HCT116 (cell line): ENCODE results near the gene TWSG1. TPM values are rescaled to one million over a fixed set of nuclear protein-coding genes. Genes with fewer than 3 reads are reported as not detected.
A peak's percentile ranks its signal among the peaks of the same experiment; 100 is the strongest.

Source experiments
- ATAC-seq: fragments of 200-7000 bp; cut with Tn5 transposase; 2 replicates; pipeline ENCODE4 v1.9.1; 2020; ENCODE audit warnings: mild to moderate bottlenecking, moderate library complexity
- BruUV-seq: library from RNA; stranded (reverse); fragments of 400-500 nt; replicated peaks from 2 replicates; lab custom pipeline; 2021; lab: Mats Ljungman, UMichigan
- CTCF ChIA-PET: fragments of 300-600 bp; sonication (Branson Sonifier 250); formaldehyde crosslinking; loops from one replicate; lab custom pipeline; 2021; ENCODE audit warnings: antibody characterized with exemption; lab: Charles Lee
- POLR2A ChIA-PET: fragments of 300-600, 350-600 bp; sonication (Branson Sonifier 250); formaldehyde crosslinking; loops from one replicate; lab custom pipeline; 2021; ENCODE audit warnings: antibody characterized with exemption; lab: Charles Lee
- RAD21 ChIA-PET, 2 experiments: fragments of 300-600 bp; sonication (Branson Sonifier 250); formaldehyde crosslinking; loops; one replicate each; lab custom pipeline; 2023; ENCODE audit warnings: low total read pairs in 2 of 2; ENCODE audit not compliant: uncharacterized antibody in 2 of 2, unreplicated experiment in 2 of 2, low non-redundant PET in 1 of 2; lab: Charles Lee
- DNase-seq: peaks from one replicate; pipeline ENCODE4 v3.0.0-alpha.2; 2010; ENCODE audit warnings: low read depth, low spot score
- H2AFZ ChIP-seq: fragments of 200-600 bp; shearing (Covaris generic), sonication (generic); 2 replicates; pipeline ENCODE4 v1.6.1; 2017; ENCODE audit warnings: low read depth, mixed run types, mixed read lengths, antibody characterized with exemption, low read length; ENCODE audit not compliant: poor library complexity, severe bottlenecking
- H3K27ac ChIP-seq: 2 replicates; pipeline ENCODE4 v1.5.1; 2012; ENCODE audit warnings: low read depth, low read length
- H3K27me3 ChIP-seq: fragments of 200-600 bp; sonication (generic); 2 replicates; pipeline ENCODE4 v1.6.1; 2016; ENCODE audit warnings: mixed run types, low read length, mixed read lengths; ENCODE audit not compliant: insufficient read depth
- H3K36me3 ChIP-seq, 2 experiments: fragments of 200-500 bp in 1 of 2; fragments of 200-600 bp in 1 of 2; sonication (Bioruptor generic) in 1 of 2; sonication (generic) in 1 of 2; 2 replicates each; pipeline versions ENCODE4 v1.5.1 to v1.6.1; 2014 to 2016; ENCODE audit warnings: low read length in 2 of 2, inconsistent platforms in 1 of 2, mixed read lengths in 1 of 2, mixed run types in 1 of 2; ENCODE audit not compliant: insufficient read depth in 2 of 2, control insufficient read depth in 1 of 2
- H3K4me1 ChIP-seq, 2 experiments: fragments of 200-600 bp in 1 of 2; sonication (generic) in 1 of 2; 2 replicates each; pipeline versions ENCODE4 v1.5.1 to v1.6.1; 2012 to 2017; ENCODE audit warnings: low read length in 2 of 2, inconsistent platforms in 1 of 2, mild to moderate bottlenecking in 1 of 2, mixed read lengths in 1 of 2, mixed run types in 1 of 2, moderate library complexity in 1 of 2; ENCODE audit not compliant: insufficient read depth in 2 of 2, control insufficient read depth in 1 of 2
- H3K4me2 ChIP-seq: fragments of 200-600 bp; sonication (generic); 2 replicates; pipeline ENCODE4 v1.6.1; 2017; ENCODE audit warnings: mixed run types, low read length, mixed read lengths
- H3K4me3 ChIP-seq, 2 experiments: fragments of 200-600 bp in 1 of 2; sonication (generic) in 1 of 2; replicated peaks in 1 of 2; 2 replicates each; pipeline ENCODE4 v1.5.1; 2011 to 2016; ENCODE audit warnings: low read length in 2 of 2, control low read depth in 1 of 2, low read depth in 1 of 2, mild to moderate bottlenecking in 1 of 2, mixed read lengths in 1 of 2, mixed run types in 1 of 2
- H3K79me2 ChIP-seq: fragments of 200-600 bp; sonication (generic); 2 replicates; pipeline ENCODE4 v1.6.1; 2017; ENCODE audit warnings: mild to moderate bottlenecking, mixed run types, low read length, moderate library complexity, mixed read lengths; ENCODE audit not compliant: insufficient read depth
- H3K9ac ChIP-seq: fragments of 200-600 bp; sonication (generic); 2 replicates; pipeline ENCODE4 v1.6.1; 2016; ENCODE audit warnings: low read length, mixed read lengths
- H3K9me2 ChIP-seq: fragments of 200-600 bp; sonication (generic), shearing (Covaris generic); 2 replicates; pipeline ENCODE4 v1.6.1; 2017; ENCODE audit warnings: mixed run types, mild to moderate bottlenecking, moderate library complexity; ENCODE audit not compliant: insufficient read depth
- H3K9me3 ChIP-seq, 2 experiments: fragments of 200-500 bp in 1 of 2; fragments of 200-600 bp in 1 of 2; sonication (Bioruptor generic) in 1 of 2; sonication (generic) in 1 of 2; 2 replicates each; pipeline ENCODE4 v1.6.1; 2014 to 2017; ENCODE audit warnings: low read length in 2 of 2, mixed read lengths in 2 of 2, inconsistent platforms in 1 of 2, low read depth in 1 of 2, mild to moderate bottlenecking in 1 of 2, mixed run types in 1 of 2, moderate library complexity in 1 of 2; ENCODE audit not compliant: control insufficient read depth in 1 of 2, insufficient read depth in 1 of 2
- H4K20me1 ChIP-seq: fragments of 200-600 bp; sonication (generic), shearing (Covaris generic); 2 replicates; pipeline ENCODE4 v1.6.1; 2017; ENCODE audit warnings: mixed run types, mild to moderate bottlenecking, moderate library complexity; ENCODE audit not compliant: insufficient read depth
- ATF3 ChIP-seq: IDR thresholded peaks from 2 replicates; pipeline ENCODE4 v1.6.1; 2012
- CBX3 ChIP-seq: IDR thresholded peaks from 2 replicates; pipeline ENCODE4 v1.6.1; 2012; ENCODE audit warnings: low read depth
- EZH2phosphoT487 ChIP-seq: fragments of 200-600 bp; IDR thresholded peaks from 2 replicates; pipeline ENCODE4 v1.6.1; 2018; ENCODE audit warnings: antibody characterized with exemption, borderline replicate concordance
- JUND ChIP-seq: IDR thresholded peaks from 2 replicates; pipeline ENCODE4 v1.6.1; 2012
- POLR2A ChIP-seq: IDR thresholded peaks from 2 replicates; pipeline ENCODE4 v1.7.0; 2011; ENCODE audit warnings: borderline replicate concordance; ENCODE audit not compliant: insufficient read depth, insufficient read length; ENCODE audit errors: extremely low read depth
- POLR2AphosphoS5 ChIP-seq: IDR thresholded peaks from 2 replicates; pipeline ENCODE4 v1.6.1; 2011; ENCODE audit warnings: mild to moderate bottlenecking, low read depth, low read length, moderate library complexity
- RAD21 ChIP-seq: IDR thresholded peaks from 2 replicates; pipeline ENCODE4 v1.6.1; 2012; ENCODE audit warnings: low read depth, mild to moderate bottlenecking
- SIN3A ChIP-seq: IDR thresholded peaks from 2 replicates; pipeline ENCODE4 v1.6.1; 2012; ENCODE audit warnings: low read depth
- SP1 ChIP-seq: IDR thresholded peaks from 2 replicates; pipeline ENCODE4 v1.6.1; 2012; ENCODE audit warnings: low read depth
- SRF ChIP-seq: IDR thresholded peaks from 2 replicates; pipeline ENCODE4 v1.6.1; 2012; ENCODE audit warnings: low read depth
- ZBTB33 ChIP-seq: IDR thresholded peaks from 2 replicates; pipeline ENCODE4 v1.6.1; 2011; ENCODE audit warnings: mild to moderate bottlenecking, low read length, moderate library complexity; ENCODE audit not compliant: insufficient replicate concordance; ENCODE audit errors: extremely low read depth
- ZNF274 ChIP-seq: fragments of 200-500 bp; sonication (Bioruptor generic); IDR thresholded peaks from 2 replicates; pipeline ENCODE4 v1.6.1; 2014; ENCODE audit warnings: mild to moderate bottlenecking, low read depth, low read length, inconsistent platforms
- intact Hi-C: fragments of 100-400 bp; cut with micrococcal nuclease; formaldehyde crosslinking; loops from 2 replicates; pipeline ENCODE4 v1.10.0; 2022
- total RNA-seq: library from RNA; stranded (reverse); gene quantifications from one replicate; pipeline ENCODE4 v1.2.1, GENCODE V29; 2021; ENCODE audit not compliant: unreplicated experiment

The TWSG1 gene
- total RNA-seq, 1 experiment from 2014 or later: 35.7 TPM

- Histone ChIP-seq H3K36me3 (peaks cover 0 to 2% of the 10 kb centered on the region in 2 experiments; a peak in 1 of 4 replicates), H4K20me1 (no peaks in the 10 kb centered on the region), H3K9me3 (no peaks in the 10 kb centered on the region), H3K9me2 (no peaks in the 10 kb centered on the region), H3K4me2 (peak overlapping the region; percentile 93), H3K27ac (0 out of 2 replicates have a peak overlapping the region, but pooled peaks have one; percentile 70), H3K9ac (peak overlapping the region; percentile 70), H2AFZ (no peak overlapping the region), H3K4me3 (peak overlapping the region; percentile 69 to 83), H3K79me2 (peaks cover 19% of the 10 kb centered on the region), H3K27me3 (no peaks in the 10 kb centered on the region), H3K4me1 (peaks cover 2 to 13% of the 10 kb centered on the region in 2 experiments; a peak in 3 of 4 replicates)
- TF ChIP-seq POLR2AphosphoS5 (no peak), EZH2phosphoT487 (no peak), SIN3A (no peak), ZNF274 (no peak), CBX3 (no peak), SRF (no peak), JUND (no peak), ZBTB33 (no peak), RAD21 (no peak), SP1 (no peak), POLR2A (no peak), ATF3 (no peak)
- BruUV-seq: TSS peak; percentile 55
- ChIA-PET RAD21 (no interaction called here), CTCF (no interaction called here), POLR2A (no interaction called here)
- ATAC-seq (no peak), DNase-seq (no peak)
- intact Hi-C loops: no loop called here
Measured at GRCh38 chr18:9335697-9336045, 1.1 kb downstream of the TWSG1 start.
